DND-41 (cell line): ENCODE data around the gene PTK6.

Experiments
- ATAC-seq: fragments of 200-7000 bp; cut with Tn5 transposase; 3 replicates; pipeline ENCODE4 v1.9.1; 2021; ENCODE audit warnings: low read depth; ENCODE audit not compliant: insufficient read depth
- DNase-seq: peaks from one replicate; pipeline ENCODE4 v3.0.0-alpha.2; 2020
- H2AFZ ChIP-seq: 2 replicates; pipeline ENCODE4 v1.6.0; 2012; ENCODE audit warnings: low read depth, low read length
- H3K27ac ChIP-seq: 2 replicates; pipeline ENCODE4 v1.5.1; 2012; ENCODE audit warnings: low read length, inconsistent platforms
- H3K27me3 ChIP-seq: fragments of 200-600 bp; sonication (generic); 2 replicates; pipeline ENCODE4 v1.6.0; 2012; ENCODE audit warnings: low read length, mild to moderate bottlenecking, inconsistent platforms; ENCODE audit not compliant: insufficient read depth, poor library complexity
- H3K36me3 ChIP-seq: 2 replicates; pipeline ENCODE4 v1.5.1; 2012; ENCODE audit warnings: low read length, inconsistent platforms; ENCODE audit not compliant: insufficient read depth
- H3K4me1 ChIP-seq: 2 replicates; pipeline ENCODE4 v1.5.1; 2012; ENCODE audit warnings: mild to moderate bottlenecking, low read length; ENCODE audit not compliant: insufficient read depth
- H3K4me2 ChIP-seq: 2 replicates; pipeline ENCODE4 v1.6.0; 2012; ENCODE audit warnings: mild to moderate bottlenecking, moderate library complexity, low read length, inconsistent platforms; ENCODE audit not compliant: insufficient read depth
- H3K4me3 ChIP-seq, 2 experiments: fragments of 200-600 bp in 1 of 2; shearing (Covaris generic) in 1 of 2; 2 replicates each; pipeline ENCODE4 v1.5.1; 2012 to 2016; ENCODE audit warnings: inconsistent platforms in 2 of 2, low read length in 2 of 2, mild to moderate bottlenecking in 2 of 2, low read depth in 1 of 2, moderate library complexity in 1 of 2
- H3K79me2 ChIP-seq: 2 replicates; pipeline ENCODE4 v1.6.0; 2012; ENCODE audit warnings: low read length, inconsistent platforms; ENCODE audit not compliant: insufficient read depth
- H3K9ac ChIP-seq: 2 replicates; pipeline ENCODE4 v1.6.0; 2012; ENCODE audit warnings: low read depth, mild to moderate bottlenecking, inconsistent platforms, low read length, moderate library complexity
- H3K9me3 ChIP-seq: 2 replicates; pipeline ENCODE4 v1.5.1; 2012; ENCODE audit warnings: low read length, moderate library complexity, mild to moderate bottlenecking, inconsistent platforms; ENCODE audit not compliant: insufficient read depth, severe bottlenecking
- H4K20me1 ChIP-seq: 2 replicates; pipeline ENCODE4 v1.6.0; 2012; ENCODE audit warnings: low read length; ENCODE audit not compliant: insufficient read depth
- EZH2 ChIP-seq: IDR thresholded peaks from 3 replicates; pipeline ENCODE4 v1.6.1; 2012; ENCODE audit warnings: borderline replicate concordance, low read depth, mild to moderate bottlenecking, moderate library complexity, low read length, inconsistent platforms; ENCODE audit not compliant: severe bottlenecking
- TF ChIP-seq, protein P1 (sequence below): IDR thresholded peaks from 2 replicates; pipeline ENCODE4 v1.5.1; 2012; ENCODE audit warnings: borderline replicate concordance, low read length, moderate library complexity, mild to moderate bottlenecking; ENCODE audit not compliant: poor library complexity, severe bottlenecking; ENCODE audit errors: extremely low read depth

PTK6 gene

GRCh38 chr20:63567386-63568169, 30.4 kb upstream of the PTK6 start:
- H3K27me3 ChIP-seq = peaks cover 13% of the 10 kb centered on the region
- H3K4me3 ChIP-seq = no peak overlapping the region
- H3K27ac ChIP-seq = no peak overlapping the region
- ATAC-seq (peak; percentile 70), DNase-seq (peak; percentile 38)
- H3K36me3 ChIP-seq = no peaks in the 10 kb centered on the region
- H3K79me2 ChIP-seq = no peaks in the 10 kb centered on the region
- H3K4me1 ChIP-seq = peaks cover 12% of the 10 kb centered on the region
- H2AFZ ChIP-seq = no peak overlapping the region
- H3K4me2 ChIP-seq = no peak overlapping the region
- TF ChIP-seq, protein P1, sequence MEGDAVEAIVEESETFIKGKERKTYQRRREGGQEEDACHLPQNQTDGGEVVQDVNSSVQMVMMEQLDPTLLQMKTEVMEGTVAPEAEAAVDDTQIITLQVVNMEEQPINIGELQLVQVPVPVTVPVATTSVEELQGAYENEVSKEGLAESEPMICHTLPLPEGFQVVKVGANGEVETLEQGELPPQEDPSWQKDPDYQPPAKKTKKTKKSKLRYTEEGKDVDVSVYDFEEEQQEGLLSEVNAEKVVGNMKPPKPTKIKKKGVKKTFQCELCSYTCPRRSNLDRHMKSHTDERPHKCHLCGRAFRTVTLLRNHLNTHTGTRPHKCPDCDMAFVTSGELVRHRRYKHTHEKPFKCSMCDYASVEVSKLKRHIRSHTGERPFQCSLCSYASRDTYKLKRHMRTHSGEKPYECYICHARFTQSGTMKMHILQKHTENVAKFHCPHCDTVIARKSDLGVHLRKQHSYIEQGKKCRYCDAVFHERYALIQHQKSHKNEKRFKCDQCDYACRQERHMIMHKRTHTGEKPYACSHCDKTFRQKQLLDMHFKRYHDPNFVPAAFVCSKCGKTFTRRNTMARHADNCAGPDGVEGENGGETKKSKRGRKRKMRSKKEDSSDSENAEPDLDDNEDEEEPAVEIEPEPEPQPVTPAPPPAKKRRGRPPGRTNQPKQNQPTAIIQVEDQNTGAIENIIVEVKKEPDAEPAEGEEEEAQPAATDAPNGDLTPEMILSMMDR = no peak
- no peak for TF ChIP-seq EZH2
- H3K9me3 ChIP-seq = no peaks in the 10 kb centered on the region
- no peak overlapping the region for H3K9ac ChIP-seq
- H4K20me1 ChIP-seq = peaks cover 34% of the 10 kb centered on the region

GRCh38 chr20:63567136-63567385, 29.9 kb upstream of the PTK6 start:
- Histone ChIP-seq H3K27ac (no peak overlapping the region), H3K79me2 (no peaks in the 10 kb centered on the region), H3K4me3 (no peak overlapping the region), H3K4me2 (no peak overlapping the region), H4K20me1 (peaks cover 34% of the 10 kb centered on the region), H2AFZ (no peak overlapping the region), H3K27me3 (peaks cover 13% of the 10 kb centered on the region), H3K4me1 (peaks cover 12% of the 10 kb centered on the region), H3K9me3 (no peaks in the 10 kb centered on the region), H3K36me3 (no peaks in the 10 kb centered on the region), H3K9ac (no peak overlapping the region)
- ATAC-seq (no peak), DNase-seq (no peak)
- TF ChIP-seq, protein P1 = no peak

DNA sequence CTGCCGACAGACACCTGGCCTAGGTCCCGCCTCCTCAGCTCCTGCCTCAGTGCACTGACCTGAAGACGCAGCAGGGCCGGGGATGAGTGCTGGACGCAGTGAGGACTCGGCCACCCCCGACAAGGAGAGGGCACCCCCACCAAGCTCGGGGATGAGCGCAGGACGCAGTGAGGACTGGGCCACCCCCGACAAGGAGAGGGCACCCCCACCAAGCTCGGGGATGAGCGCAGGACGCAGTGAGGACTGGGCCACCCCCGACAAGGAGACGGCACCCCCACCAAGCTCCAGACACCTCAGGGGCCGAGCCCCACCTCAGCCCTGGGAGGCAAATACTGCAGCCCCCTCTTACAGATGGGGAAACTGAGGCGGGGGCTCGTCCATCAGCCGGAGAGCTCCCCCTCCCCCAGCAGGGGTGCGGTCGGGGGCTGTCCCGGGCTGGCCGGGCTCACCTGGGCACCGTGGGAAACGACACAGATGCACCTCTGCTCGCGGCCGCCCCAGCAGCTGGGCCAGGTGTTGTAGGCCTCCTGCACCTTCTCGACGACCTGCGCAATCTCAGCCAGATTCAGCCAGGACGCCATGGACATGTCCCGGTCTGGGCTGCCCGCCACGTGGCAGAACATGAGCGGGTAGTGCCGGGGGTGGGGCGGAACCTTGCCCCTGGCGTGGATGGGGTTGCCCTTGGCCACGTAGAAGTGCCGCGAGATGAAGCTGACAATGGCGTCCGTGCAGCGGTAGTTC, 29.4 kb upstream of the PTK6 start:
- Histone ChIP-seq H3K36me3 (no peaks in the 10 kb centered on the region), H3K27me3 (peaks cover 13% of the 10 kb centered on the region), H4K20me1 (peaks cover 34% of the 10 kb centered on the region), H3K9ac (no peak overlapping the region), H3K27ac (no peak overlapping the region), H3K4me3 (no peak overlapping the region), H2AFZ (no peak overlapping the region), H3K9me3 (no peaks in the 10 kb centered on the region), H3K4me2 (no peak overlapping the region), H3K4me1 (peaks cover 12% of the 10 kb centered on the region), H3K79me2 (no peaks in the 10 kb centered on the region)
- TF ChIP-seq, protein P1 = no peak
- no peak for TF ChIP-seq EZH2
- ATAC-seq (no peak), DNase-seq (no peak)
